Left renal pelvis (tissue), 4 donors: Measurements from ENCODE around the gene NADK2. TPM values are rescaled to one million over a fixed set of nuclear protein-coding genes. Genes with fewer than 3 reads are reported as not detected.

Experiments
- DNase-seq, 4 donors: peaks; one replicate each; pipeline ENCODE4 v3.0.0-alpha.2; 2013; ENCODE audit warnings: low read depth in 4 of 4, low spot score in 3 of 4
- polyA plus RNA-seq, 4 donors: library from polyadenylated mRNA; unstranded; fragments of 120-200 nt; gene quantifications; one replicate each; pipeline ENCODE4 v1.2.1, GENCODE V29; 2013; ENCODE audit not compliant: insufficient read length in 4 of 4

NADK2 gene
- polyA plus RNA-seq, 4 donors: 44.0 to 57.1 (median 49.9) TPM

- no peak for DNase-seq
These were observed 73.0 kb downstream of the NADK2 start for GRCh38 chr5:36168737-36169136.

DNA sequence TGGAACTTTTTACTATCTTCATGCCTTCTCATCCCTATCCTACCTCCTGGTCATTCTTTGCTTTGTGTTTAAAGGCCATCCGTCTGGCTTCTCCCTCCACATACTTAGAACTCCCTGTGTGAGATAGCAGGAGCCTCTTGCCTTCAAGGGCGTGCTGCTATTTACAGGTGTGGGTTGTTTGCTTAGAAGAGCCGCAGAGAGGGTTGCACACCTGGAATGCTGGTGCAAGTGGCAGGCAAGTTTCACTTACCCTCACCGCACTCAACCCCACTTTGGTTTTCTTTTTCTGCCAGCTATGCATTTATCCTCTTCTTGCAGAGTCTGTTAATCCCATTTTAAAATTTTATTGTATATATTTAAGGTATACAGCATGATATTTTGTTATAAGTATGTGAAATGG is 77.3 kb downstream of the NADK2 start:
- no peak for DNase-seq

GRCh38 chr5:36162810-36163486 is 78.8 kb downstream of the NADK2 start:
- no peak for DNase-seq

- DNase-seq: no peak
These were observed 80.4 kb downstream of the NADK2 start for GRCh38 chr5:36161361-36161760.

GRCh38 chr5:36160617-36161016 is 81.1 kb downstream of the NADK2 start:
- no peak for DNase-seq

GRCh38 chr5:36158144-36158543 is 83.6 kb downstream of the NADK2 start:
- DNase-seq: no peak

DNA sequence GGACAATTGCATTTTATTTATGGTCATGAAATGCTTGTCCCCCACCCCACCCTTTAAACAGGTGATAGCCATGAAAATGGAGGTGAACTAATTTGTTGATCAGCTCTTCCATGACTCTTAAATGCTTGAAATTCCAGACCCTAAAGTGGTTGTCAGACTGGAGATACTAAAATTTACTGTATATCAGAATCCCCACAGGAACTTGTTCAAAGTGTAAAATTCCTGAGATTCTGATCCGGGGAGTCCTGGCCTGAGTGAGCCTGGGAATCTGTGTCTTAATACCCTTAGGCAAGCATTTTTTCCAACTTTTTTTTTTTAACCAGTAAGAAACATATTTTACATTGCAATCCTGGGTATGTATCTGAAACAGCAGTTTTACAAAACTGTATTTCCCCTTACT is 85.1 kb downstream of the NADK2 start:
- DNase-seq: no peak

GRCh38 chr5:36156121-36156601 is 85.6 kb downstream of the NADK2 start:
- no peak for DNase-seq

- no peak for DNase-seq
These were observed 86.4 kb downstream of the NADK2 start for GRCh38 chr5:36155291-36155690.

DNA sequence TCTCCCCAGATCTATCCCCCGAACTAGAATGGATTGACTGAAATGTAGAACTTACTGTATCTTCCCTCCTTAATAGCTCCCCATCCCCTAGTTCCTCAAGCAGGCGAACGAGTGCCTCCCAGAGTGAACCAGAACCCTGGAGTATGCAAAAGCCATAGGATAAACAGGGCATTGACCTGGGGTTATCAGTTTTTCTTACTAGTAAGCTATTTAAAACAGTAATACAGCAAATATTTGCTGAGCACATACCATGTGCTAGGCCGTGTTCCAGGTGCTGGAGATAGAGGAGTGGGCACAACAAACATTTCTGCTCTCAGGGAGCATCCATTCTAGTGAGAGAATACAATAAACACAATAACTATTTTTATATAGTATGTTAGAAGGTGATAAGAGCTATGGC is 88.0 kb downstream of the NADK2 start:
- DNase-seq: no peak

DNA sequence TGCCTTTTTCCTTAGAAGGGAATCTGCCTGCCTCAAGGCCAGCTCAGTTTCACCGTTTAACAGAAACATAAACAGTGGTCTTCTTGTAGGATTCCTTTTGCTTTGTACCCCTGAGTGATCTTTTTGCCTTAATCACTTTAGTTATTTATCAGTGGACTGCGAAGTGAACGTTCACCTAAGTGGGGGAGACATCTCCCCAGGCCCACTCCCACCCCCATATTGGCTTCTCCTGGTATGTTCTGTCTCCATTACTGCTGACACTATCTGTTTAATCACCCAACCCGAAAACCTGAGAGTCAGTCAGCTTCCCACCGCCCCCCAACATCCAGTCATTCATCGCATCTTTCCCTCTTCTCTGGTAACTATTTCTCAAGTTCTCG is 88.4 kb downstream of the NADK2 start:
- DNase-seq: no peak

GRCh38 chr5:36152324-36153297 is 89.1 kb downstream of the NADK2 start:
- no peak for DNase-seq

DNA sequence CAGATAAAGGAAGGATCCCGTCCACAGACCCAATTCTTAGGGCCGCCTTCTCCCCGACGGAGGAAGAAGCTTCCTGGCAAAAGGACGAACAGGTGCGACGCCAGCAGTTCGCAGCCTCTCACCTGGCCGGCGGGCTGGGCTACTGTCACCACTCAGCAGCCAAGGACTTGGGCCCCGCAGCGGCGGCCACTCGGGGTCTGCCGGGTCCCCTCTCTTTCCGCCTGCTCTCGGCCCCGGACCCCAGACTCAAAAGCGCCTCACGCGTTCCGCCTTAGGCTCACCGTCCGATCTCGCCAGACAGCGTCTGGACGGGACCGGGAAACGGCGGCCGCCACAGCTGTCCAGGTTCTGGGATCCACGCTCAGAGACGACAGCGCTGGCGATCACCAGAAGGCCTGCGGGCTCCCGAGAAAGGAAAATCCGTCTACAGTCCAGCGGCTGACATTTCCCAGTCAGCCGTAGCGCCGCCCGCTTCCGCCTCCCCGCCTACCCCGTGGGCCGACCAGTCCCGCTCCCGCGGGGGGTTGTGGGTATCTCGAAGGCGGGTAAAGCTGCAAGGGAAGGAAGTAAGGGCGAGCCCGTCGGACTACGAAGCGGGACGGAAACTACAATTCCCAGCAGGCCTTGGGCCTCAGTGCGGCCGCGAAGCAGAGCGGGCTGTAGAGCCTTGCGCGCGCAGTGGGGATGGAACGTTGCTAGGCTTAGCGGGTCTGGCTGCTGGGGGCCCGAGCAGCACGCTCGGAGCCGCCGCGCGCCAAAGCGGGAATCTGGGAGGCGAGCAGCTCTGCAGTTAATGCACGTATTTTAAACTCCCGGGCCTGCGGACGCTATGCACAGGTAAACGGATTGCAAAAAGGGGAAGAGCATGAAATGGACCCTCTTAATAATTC is 90.0 kb downstream of the NADK2 start, which contains the start of the genes LMBRD2 and SKP2:
Gene LMBRD2, minus strand, starts transcription at position 454 of the 890 bp plus-strand sequence. CDS start 8,538 bp downstream, outside the sequence.
Gene SKP2, plus strand, starts transcription at position 678 of the 890 bp plus-strand sequence. Its CDS starts 152 bp downstream, at position 830.
- peak; percentile 94 to 97 (median 96) for DNase-seq

DNA sequence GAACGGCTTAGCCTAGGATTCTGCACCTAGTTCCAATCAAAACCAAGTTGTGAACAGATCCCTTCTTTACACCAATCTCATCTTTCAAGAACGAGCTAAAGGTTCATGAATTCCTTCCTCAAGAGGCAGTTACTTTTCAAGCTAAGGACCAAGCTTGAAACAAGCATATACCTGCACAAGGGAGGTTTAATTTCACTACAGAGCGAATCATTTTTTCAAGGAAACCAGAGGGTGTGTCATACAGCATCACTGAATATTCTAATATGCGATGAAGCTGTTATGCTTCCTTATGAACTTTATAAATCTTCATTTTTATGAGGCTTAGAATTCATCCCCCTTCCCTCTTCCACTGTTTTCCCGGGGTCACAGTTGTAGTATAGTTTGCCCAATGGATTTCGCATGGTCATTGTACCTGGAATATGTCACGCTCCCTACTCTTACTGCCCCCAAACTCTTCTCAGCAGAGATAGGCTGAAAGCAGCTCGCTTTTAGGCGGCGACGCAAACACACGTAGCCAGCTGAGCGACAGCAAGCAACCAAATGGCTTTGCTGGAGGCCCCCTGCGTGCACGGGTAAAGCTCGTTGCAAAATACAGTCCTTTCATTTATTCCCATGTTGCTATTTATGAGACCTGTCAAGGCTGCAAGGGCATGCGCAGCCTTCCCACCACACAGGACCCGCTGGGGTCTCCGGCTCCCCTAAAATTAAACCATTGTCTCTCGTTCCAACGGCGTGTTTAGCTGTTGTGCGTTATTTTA is 90.9 kb downstream of the NADK2 start:
- no peak for DNase-seq

- DNase-seq: no peak
These were observed 94.0 kb downstream of the NADK2 start for GRCh38 chr5:36147681-36148080.

- no peak for DNase-seq
These were observed 95.3 kb downstream of the NADK2 start for GRCh38 chr5:36146390-36146789.

- DNase-seq: no peak
These were observed 96.4 kb downstream of the NADK2 start for GRCh38 chr5:36145311-36145710.
